Loucy (cell line): ENCODE data around the gene TRAF3.

Source experiments
- H2AFZ ChIP-seq: fragments of 200-600 bp; sonication (generic); 2 replicates; pipeline ENCODE4 v1.6.0; 2016; ENCODE audit warnings: antibody characterized with exemption, mild to moderate bottlenecking, low read length, moderate library complexity
- H3F3A ChIP-seq: fragments of 200-600 bp; 2 replicates; pipeline ENCODE4 v1.6.0; 2016; ENCODE audit warnings: antibody characterized with exemption, low read depth, mild to moderate bottlenecking
- H3K27me3 ChIP-seq: fragments of 200-600 bp; sonication (generic); 2 replicates; pipeline ENCODE4 v1.6.1; 2014; ENCODE audit warnings: low read length, mild to moderate bottlenecking; ENCODE audit not compliant: insufficient read depth, poor library complexity, severe bottlenecking
- H3K36me3 ChIP-seq: fragments of 200-600 bp; sonication (generic); 2 replicates; pipeline ENCODE4 v1.6.1; 2016; ENCODE audit warnings: low read length; ENCODE audit not compliant: insufficient read depth
- H3K4me1 ChIP-seq: fragments of 200-600 bp; sonication (generic); 2 replicates; pipeline ENCODE4 v1.5.1; 2014; ENCODE audit warnings: low read length, mild to moderate bottlenecking; ENCODE audit not compliant: insufficient read depth, poor library complexity, severe bottlenecking
- H3K4me2 ChIP-seq: fragments of 200-600 bp; sonication (generic); 2 replicates; pipeline ENCODE4 v1.6.0; 2014; ENCODE audit warnings: antibody characterized with exemption, low read length, low read depth, mild to moderate bottlenecking; ENCODE audit not compliant: poor library complexity, severe bottlenecking
- H3K4me3 ChIP-seq: fragments of 200-600 bp; sonication (generic); 2 replicates; pipeline ENCODE4 v1.5.1; 2014; ENCODE audit warnings: low read length, mild to moderate bottlenecking, mixed read lengths; ENCODE audit not compliant: poor library complexity, severe bottlenecking
- H3K79me2 ChIP-seq: fragments of 200-600 bp; sonication (generic); 2 replicates; pipeline ENCODE4 v1.6.1; 2014; ENCODE audit warnings: low read length; ENCODE audit not compliant: insufficient read depth
- H3K9ac ChIP-seq: fragments of 200-600 bp; sonication (generic); 2 replicates; pipeline ENCODE4 v1.6.0; 2014; ENCODE audit warnings: mild to moderate bottlenecking, low read depth, low read length, moderate library complexity; ENCODE audit not compliant: poor library complexity, severe bottlenecking
- H3K9me2 ChIP-seq: fragments of 200-600 bp; sonication (generic); replicated peaks from 2 replicates; pipeline ENCODE4 v1.6.1; 2016; ENCODE audit warnings: low read depth, low read length, mixed read lengths
- H3K9me3 ChIP-seq: fragments of 200-600 bp; sonication (generic); 2 replicates; pipeline ENCODE4 v1.6.1; 2014; ENCODE audit warnings: mild to moderate bottlenecking, antibody characterized with exemption, low read length, low read depth; ENCODE audit not compliant: insufficient read depth
- H4K20me1 ChIP-seq: fragments of 200-600 bp; sonication (generic); 2 replicates; pipeline ENCODE4 v1.6.0; 2014; ENCODE audit warnings: antibody characterized with exemption, low read length, mild to moderate bottlenecking; ENCODE audit not compliant: insufficient read depth, poor library complexity, severe bottlenecking
- CTCF ChIP-seq: fragments of 200-600 bp; sonication (generic); conservative IDR thresholded peaks from 2 replicates; pipeline ENCODE4 v1.5.1; 2014; ENCODE audit warnings: mild to moderate bottlenecking, antibody characterized with exemption, low read length
- EZH2phosphoT487 ChIP-seq: fragments of 200-600 bp; IDR thresholded peaks from 2 replicates; pipeline ENCODE4 v1.6.1; 2018; ENCODE audit warnings: antibody characterized with exemption, mild to moderate bottlenecking, moderate library complexity, borderline replicate concordance

TRAF3 gene

GRCh38 chr14:102772781-102773570 is 4.3 kb upstream of the TRAF3 start:
- H3K4me3 ChIP-seq, result no peak overlapping the region
- H3K79me2 ChIP-seq, result peaks cover 2% of the 10 kb centered on the region
- H3K9me3 ChIP-seq, result no peaks in the 10 kb centered on the region
- TF ChIP-seq EZH2phosphoT487, result no peak
- peak; percentile 60 for TF ChIP-seq CTCF
- H4K20me1 ChIP-seq, result no peaks in the 10 kb centered on the region
- no peak overlapping the region for H3K4me2 ChIP-seq
- H2AFZ ChIP-seq, result 0 out of 2 replicates have a peak overlapping the region, but pooled peaks have one; percentile 19
- peaks cover 6% of the 10 kb centered on the region for H3K4me1 ChIP-seq
- H3F3A ChIP-seq, result no peaks in the 10 kb centered on the region
- H3K36me3 ChIP-seq, result no peaks in the 10 kb centered on the region
- no peaks in the 10 kb centered on the region for H3K27me3 ChIP-seq
- H3K9ac ChIP-seq, result no peak overlapping the region
- H3K9me2 ChIP-seq, result no peaks in the 10 kb centered on the region

- no peaks in the 10 kb centered on the region for H3F3A ChIP-seq
- H4K20me1 ChIP-seq, result peaks cover 8% of the 10 kb centered on the region
- peaks cover 20% of the 10 kb centered on the region for H3K4me1 ChIP-seq
- no peaks in the 10 kb centered on the region for H3K9me3 ChIP-seq
- H3K9ac ChIP-seq, result no peak overlapping the region
- no peaks in the 10 kb centered on the region for H3K36me3 ChIP-seq
- H3K27me3 ChIP-seq, result no peaks in the 10 kb centered on the region
- H3K79me2 ChIP-seq, result peaks cover 18% of the 10 kb centered on the region
- no peak overlapping the region for H3K4me3 ChIP-seq
- TF ChIP-seq CTCF (peak; percentile 79), EZH2phosphoT487 (no peak)
- peak overlapping the region; percentile 44 for H3K4me2 ChIP-seq
- peak overlapping the region; percentile 18; the same call in 1 of the 2 replicates for H2AFZ ChIP-seq
- no peaks in the 10 kb centered on the region for H3K9me2 ChIP-seq
These were observed 2.7 kb upstream of the TRAF3 start for GRCh38 chr14:102774391-102775153.

GRCh38 chr14:102775855-102776760 is 1.1 kb upstream of the TRAF3 start:
- peaks cover 33% of the 10 kb centered on the region for H3K4me1 ChIP-seq

More at GRCh38 chr14:102775855-102776760, 1.1 kb upstream of the TRAF3 start:
- Histone ChIP-seq H3F3A (no peaks in the 10 kb centered on the region), H3K9me2 (no peaks in the 10 kb centered on the region), H3K9me3 (no peaks in the 10 kb centered on the region), H3K9ac (no peak overlapping the region), H4K20me1 (peaks cover 8% of the 10 kb centered on the region), H3K79me2 (peaks cover 34% of the 10 kb centered on the region), H3K4me3 (no peak overlapping the region), H3K4me2 (no peak overlapping the region), H3K36me3 (no peaks in the 10 kb centered on the region), H3K27me3 (no peaks in the 10 kb centered on the region), H2AFZ (no peak overlapping the region)
- TF ChIP-seq CTCF (no peak), EZH2phosphoT487 (no peak)
